Adrenal gland (tissue), 5 donors: ENCODE data around the gene OR2AT4.

Experiments used
- POLR2A ChIP-seq, 2 donors: fragments of 450-650 bp; IDR thresholded peaks; one replicate each; pipeline ENCODE4 v1.6.1; 2017; ENCODE audit warnings: antibody characterized with exemption in 2 of 2, mild to moderate bottlenecking in 2 of 2, moderate library complexity in 1 of 2
- TF ChIP-seq, protein P1 (sequence below), 6 experiments: fragments of 450-650 bp in 4 of 6; fragments of 200-600 bp in 2 of 6; sonication (generic) in 1 of 6; IDR thresholded peaks; 1 replicate in 5 of 6; 2 replicates in 1 of 6; pipeline versions ENCODE4 v1.5.1 to v1.8.0; 2016 to 2021; ENCODE audit warnings: antibody characterized with exemption in 6 of 6, mild to moderate bottlenecking in 2 of 6, moderate library complexity in 1 of 6
- donor health status: DM: no; HTN: no; CAD: no.

DNA sequence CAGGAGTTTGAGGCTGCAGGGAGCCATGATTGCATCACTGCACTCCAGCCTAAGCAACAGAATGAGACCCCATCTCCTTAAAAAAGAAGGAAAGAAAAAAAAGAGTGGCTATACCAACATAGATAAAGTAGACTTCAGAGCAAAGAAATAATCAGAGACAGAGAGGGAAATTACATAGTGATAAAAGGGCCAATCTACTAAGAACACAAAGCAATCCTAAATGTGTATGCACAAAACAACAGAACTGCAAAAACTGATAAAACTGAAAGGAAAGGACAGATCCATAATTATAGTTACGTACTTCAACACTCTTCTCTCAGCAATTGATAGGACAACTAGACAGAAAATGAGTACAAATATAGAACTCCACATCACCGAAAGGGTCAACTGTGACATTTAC lies 17.8 kb upstream of the OR2AT4 start:
- TF ChIP-seq, protein P1, sequence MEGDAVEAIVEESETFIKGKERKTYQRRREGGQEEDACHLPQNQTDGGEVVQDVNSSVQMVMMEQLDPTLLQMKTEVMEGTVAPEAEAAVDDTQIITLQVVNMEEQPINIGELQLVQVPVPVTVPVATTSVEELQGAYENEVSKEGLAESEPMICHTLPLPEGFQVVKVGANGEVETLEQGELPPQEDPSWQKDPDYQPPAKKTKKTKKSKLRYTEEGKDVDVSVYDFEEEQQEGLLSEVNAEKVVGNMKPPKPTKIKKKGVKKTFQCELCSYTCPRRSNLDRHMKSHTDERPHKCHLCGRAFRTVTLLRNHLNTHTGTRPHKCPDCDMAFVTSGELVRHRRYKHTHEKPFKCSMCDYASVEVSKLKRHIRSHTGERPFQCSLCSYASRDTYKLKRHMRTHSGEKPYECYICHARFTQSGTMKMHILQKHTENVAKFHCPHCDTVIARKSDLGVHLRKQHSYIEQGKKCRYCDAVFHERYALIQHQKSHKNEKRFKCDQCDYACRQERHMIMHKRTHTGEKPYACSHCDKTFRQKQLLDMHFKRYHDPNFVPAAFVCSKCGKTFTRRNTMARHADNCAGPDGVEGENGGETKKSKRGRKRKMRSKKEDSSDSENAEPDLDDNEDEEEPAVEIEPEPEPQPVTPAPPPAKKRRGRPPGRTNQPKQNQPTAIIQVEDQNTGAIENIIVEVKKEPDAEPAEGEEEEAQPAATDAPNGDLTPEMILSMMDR (IDR thresholded peaks at IDR 0.05) = no peak
- no peak for TF ChIP-seq POLR2A (IDR thresholded peaks at IDR 0.05)
